HG03135 (cell line): ENCODE measurements around the gene NPAS4.

Source experiments
- ATAC-seq: cut with Tn5 transposase; IDR thresholded peaks from one replicate; pipeline ENCODE4 v1.9.1; 2021; ENCODE audit warnings: mild to moderate bottlenecking, moderate library complexity; ENCODE audit not compliant: unreplicated experiment

Gene NPAS4

GRCh38 chr11:66475349-66476172 lies 54.7 kb downstream of the NPAS4 start:
- no peak for ATAC-seq
